ENCODE measurements around the gene TTC7B. TPM values are rescaled to one million over a fixed set of nuclear protein-coding genes. Genes with fewer than 3 reads are reported as not detected.

The TTC7B gene
- total RNA-seq, 1 donor from 2014 or later: 55.5 TPM

- Histone ChIP-seq H3K9me3 (replicated peaks) (no peaks in the 10 kb centered on the region), H3K36me3 (no peaks in the 10 kb centered on the region), H3K4me1 (peaks cover 41% of the 10 kb centered on the region), H3K27ac (replicated peaks) (peak overlapping the region; percentile 85), H3K27me3 (ENCODE audit: low read depth) (no peaks in the 10 kb centered on the region), H3K4me3 (no peak overlapping the region)
- intact Hi-C loops (cut with micrococcal nuclease): loop anchor here (2.0 to 10.0 kb wide), 2 partner anchors 291 to 393 kb away; no protein-coding TSS in a partner anchor
- no peak for TF ChIP-seq CTCF (IDR thresholded peaks at IDR 0.05; ENCODE audit: borderline replicate concordance)
- DNase-seq: no peak
Measured at GRCh38 chr14:90695997-90696660, 120.1 kb downstream of the TTC7B start.

GRCh38 chr14:90693413-90693812 lies 122.8 kb downstream of the TTC7B start:
- H3K36me3 ChIP-seq: peaks cover 6% of the 10 kb centered on the region
- H3K27ac ChIP-seq (replicated peaks): no peak overlapping the region
- no peak for TF ChIP-seq CTCF (IDR thresholded peaks at IDR 0.05; ENCODE audit: borderline replicate concordance)
- no peak overlapping the region for H3K4me3 ChIP-seq
- H3K4me1 ChIP-seq: peaks cover 28% of the 10 kb centered on the region
- intact Hi-C loops (cut with micrococcal nuclease): loop anchor here (10.0 kb wide), 1 partner anchor 289 kb away; no protein-coding TSS in a partner anchor
- H3K9me3 ChIP-seq (replicated peaks): no peaks in the 10 kb centered on the region
- DNase-seq: no peak
- H3K27me3 ChIP-seq (ENCODE audit: low read depth): no peaks in the 10 kb centered on the region

- Histone ChIP-seq H3K4me1 (peaks cover 23% of the 10 kb centered on the region), H3K27ac (replicated peaks) (no peak overlapping the region), H3K9me3 (replicated peaks) (no peaks in the 10 kb centered on the region), H3K36me3 (peaks cover 7% of the 10 kb centered on the region), H3K4me3 (no peak overlapping the region), H3K27me3 (ENCODE audit: low read depth) (no peaks in the 10 kb centered on the region)
- TF ChIP-seq CTCF (IDR thresholded peaks at IDR 0.05; ENCODE audit: borderline replicate concordance): no peak
- intact Hi-C loops (cut with micrococcal nuclease): loop anchor here (10.0 kb wide), 1 partner anchor 288 kb away; no protein-coding TSS in a partner anchor
- DNase-seq: no peak
Measured at GRCh38 chr14:90692826-90693225, 123.4 kb downstream of the TTC7B start.

GRCh38 chr14:90692061-90692460 lies 124.2 kb downstream of the TTC7B start:
- peaks cover 15% of the 10 kb centered on the region for H3K4me1 ChIP-seq
- intact Hi-C loops (cut with micrococcal nuclease): loop anchor here (10.0 kb wide), 1 partner anchor 287 kb away; no protein-coding TSS in a partner anchor
- H3K36me3 ChIP-seq: peaks cover 13% of the 10 kb centered on the region
- TF ChIP-seq CTCF (IDR thresholded peaks at IDR 0.05; ENCODE audit: borderline replicate concordance): no peak
- H3K27me3 ChIP-seq (ENCODE audit: low read depth): no peaks in the 10 kb centered on the region
- H3K4me3 ChIP-seq: no peak overlapping the region
- no peak for DNase-seq
- no peak overlapping the region for H3K27ac ChIP-seq (replicated peaks)
- no peaks in the 10 kb centered on the region for H3K9me3 ChIP-seq (replicated peaks)

- DNase-seq: no peak
- H3K4me3 ChIP-seq: no peak overlapping the region
- no peaks in the 10 kb centered on the region for H3K27me3 ChIP-seq (ENCODE audit: low read depth)
- TF ChIP-seq CTCF (IDR thresholded peaks at IDR 0.05; ENCODE audit: borderline replicate concordance): no peak
- H3K4me1 ChIP-seq: peaks cover 11% of the 10 kb centered on the region
- H3K36me3 ChIP-seq: peaks cover 17% of the 10 kb centered on the region
- H3K9me3 ChIP-seq (replicated peaks): no peaks in the 10 kb centered on the region
- intact Hi-C loops (cut with micrococcal nuclease): loop anchor here (10.0 kb wide), 1 partner anchor 287 kb away; no protein-coding TSS in a partner anchor
- no peak overlapping the region for H3K27ac ChIP-seq (replicated peaks)
Measured at GRCh38 chr14:90691627-90692026, 124.6 kb downstream of the TTC7B start.

Data from left ventricle myocardium inferior (tissue), 1 donor.